Upper lobe of right lung (tissue), 1 donor: ENCODE measurements around the gene OSBPL6. TPM values are rescaled to one million over a fixed set of nuclear protein-coding genes. Genes with fewer than 3 reads are reported as not detected.

Source experiments
- ATAC-seq: fragments of 200-7000 bp; cut with Tn5 transposase; one replicate; pipeline ENCODE4 v1.9.1; 2020; ENCODE audit warnings: mild to moderate bottlenecking, moderate library complexity
- DNase-seq: peaks from one replicate; pipeline ENCODE4 v3.0.0-alpha.2; 2020
- H3K27ac ChIP-seq: fragments of 200-600 bp; one replicate; pipeline ENCODE4 v1.8.0; 2022
- H3K27me3 ChIP-seq: fragments of 200-600 bp; one replicate; pipeline ENCODE4 v1.8.0; 2022; ENCODE audit warnings: mild to moderate bottlenecking
- H3K36me3 ChIP-seq: fragments of 200-600 bp; one replicate; pipeline ENCODE4 v1.8.0; 2022
- H3K4me1 ChIP-seq: fragments of 200-600 bp; one replicate; pipeline ENCODE4 v1.8.0; 2022
- H3K4me3 ChIP-seq: fragments of 200-600 bp; one replicate; pipeline ENCODE4 v1.8.0; 2022; ENCODE audit warnings: mild to moderate bottlenecking
- H3K9me3 ChIP-seq: fragments of 200-600 bp; one replicate; pipeline ENCODE4 v1.8.0; 2022
- CTCF ChIP-seq: fragments of 200-600 bp; IDR thresholded peaks from one replicate; pipeline ENCODE4 v1.8.0; 2022; ENCODE audit warnings: antibody characterized with exemption
- intact Hi-C: fragments of 100-400 bp; cut with DNase I; formaldehyde crosslinking; loops from one replicate; pipeline ENCODE4 v1.11.0; 2022
- total RNA-seq: library from RNA; stranded (reverse); fragmentation: NEBNext Ultra II Directional; extraction: Animal tissue kit (Norgen Biotek cat#: 25700); gene quantifications from one replicate; pipeline ENCODE4 v1.2.1, GENCODE V29; 2021
- donor health status: DM: no; HTN: yes; CAD: no; lungs with severe emphysema.

The OSBPL6 gene
- total RNA-seq, 1 donor from 2014 or later = 2.6 TPM

GRCh38 chr2:178211460-178211859 lies 17.1 kb downstream of the OSBPL6 start:
- intact Hi-C loops = no loop called here
- no peaks in the 10 kb centered on the region for H3K9me3 ChIP-seq
- H3K27ac ChIP-seq = no peak overlapping the region
- H3K4me3 ChIP-seq = no peak overlapping the region
- no peaks in the 10 kb centered on the region for H3K27me3 ChIP-seq
- H3K4me1 ChIP-seq = no peaks in the 10 kb centered on the region
- ATAC-seq (no peak), DNase-seq (no peak)
- H3K36me3 ChIP-seq = no peaks in the 10 kb centered on the region
- no peak for TF ChIP-seq CTCF

- DNase-seq (no peak), ATAC-seq (no peak)
- no peaks in the 10 kb centered on the region for H3K4me1 ChIP-seq
- H3K9me3 ChIP-seq = no peaks in the 10 kb centered on the region
- H3K27me3 ChIP-seq = no peaks in the 10 kb centered on the region
- no peak overlapping the region for H3K4me3 ChIP-seq
- TF ChIP-seq CTCF = no peak
- H3K36me3 ChIP-seq = no peaks in the 10 kb centered on the region
- intact Hi-C loops = no loop called here
- H3K27ac ChIP-seq = no peak overlapping the region
These were observed 17.6 kb downstream of the OSBPL6 start for GRCh38 chr2:178211943-178212342.

GRCh38 chr2:178213991-178214390 lies 19.7 kb downstream of the OSBPL6 start:
- Histone ChIP-seq H3K27me3 (no peaks in the 10 kb centered on the region), H3K4me1 (no peaks in the 10 kb centered on the region), H3K9me3 (no peaks in the 10 kb centered on the region), H3K4me3 (no peak overlapping the region), H3K36me3 (no peaks in the 10 kb centered on the region), H3K27ac (no peak overlapping the region)
- no peak for DNase-seq
- intact Hi-C loops = no loop called here
- no peak for ATAC-seq
- TF ChIP-seq CTCF = no peak

- ATAC-seq = no peak
- intact Hi-C loops = no loop called here
- no peak for DNase-seq
These were observed 24.9 kb downstream of the OSBPL6 start for GRCh38 chr2:178219247-178219646.

GRCh38 chr2:178220814-178221213 lies 26.5 kb downstream of the OSBPL6 start:
- Histone ChIP-seq H3K4me1 (no peaks in the 10 kb centered on the region), H3K36me3 (no peaks in the 10 kb centered on the region), H3K4me3 (no peak overlapping the region), H3K9me3 (no peaks in the 10 kb centered on the region), H3K27me3 (no peaks in the 10 kb centered on the region), H3K27ac (no peak overlapping the region)
- DNase-seq (no peak), ATAC-seq (no peak)
- TF ChIP-seq CTCF = no peak
- intact Hi-C loops = no loop called here

More at GRCh38 chr2:178219247-178219646, 24.9 kb downstream of the OSBPL6 start:
- no peak for TF ChIP-seq CTCF
- H3K9me3 ChIP-seq = no peaks in the 10 kb centered on the region
- no peaks in the 10 kb centered on the region for H3K4me1 ChIP-seq
- no peaks in the 10 kb centered on the region for H3K27me3 ChIP-seq
- no peak overlapping the region for H3K27ac ChIP-seq
- H3K36me3 ChIP-seq = no peaks in the 10 kb centered on the region
- H3K4me3 ChIP-seq = no peak overlapping the region

- intact Hi-C loops = no loop called here
- Histone ChIP-seq H3K9me3 (no peaks in the 10 kb centered on the region), H3K4me3 (no peak overlapping the region), H3K36me3 (no peaks in the 10 kb centered on the region), H3K27ac (no peak overlapping the region), H3K27me3 (no peaks in the 10 kb centered on the region), H3K4me1 (no peaks in the 10 kb centered on the region)
- ATAC-seq (no peak), DNase-seq (no peak)
- no peak for TF ChIP-seq CTCF
These were observed 27.2 kb downstream of the OSBPL6 start for GRCh38 chr2:178221556-178221955.
